Neural cell (in vitro differentiated cells): ENCODE data around the gene GLTPD2. TPM values are rescaled to one million over a fixed set of nuclear protein-coding genes. Genes with fewer than 3 reads are reported as not detected.
A peak's percentile ranks its signal among the peaks of the same experiment; 100 is the strongest.

ENCODE experiments used
- H2AFZ ChIP-seq: fragments of 200-600, 300-800 bp; sonication (generic), shearing (Covaris generic); 2 replicates; pipeline ENCODE4 v1.6.0; 2014; ENCODE audit warnings: low read depth, mild to moderate bottlenecking, antibody characterized with exemption, low read length, moderate library complexity
- H3F3A ChIP-seq: fragments of 200-600 bp; shearing (Covaris generic); 2 replicates; pipeline ENCODE4 v1.6.1; 2016; ENCODE audit warnings: mild to moderate bottlenecking, moderate library complexity, mixed read lengths, antibody characterized with exemption, low read length; ENCODE audit not compliant: insufficient read depth, poor library complexity, severe bottlenecking
- H3K27ac ChIP-seq: fragments of 200-600, 300-800 bp; sonication (generic), shearing (Covaris generic); 2 replicates; pipeline ENCODE4 v1.5.1; 2014; ENCODE audit warnings: mild to moderate bottlenecking, low read length, moderate library complexity
- H3K27me3 ChIP-seq: fragments of 300-800, 200-600 bp; sonication (generic), shearing (Covaris generic); 2 replicates; pipeline ENCODE4 v1.6.0; 2014; ENCODE audit warnings: mild to moderate bottlenecking, low read depth, low read length, moderate library complexity; ENCODE audit not compliant: insufficient read depth
- H3K36me3 ChIP-seq: fragments of 300-800, 200-600 bp; sonication (generic), shearing (Covaris generic); 2 replicates; pipeline ENCODE4 v1.5.1; 2014; ENCODE audit warnings: mild to moderate bottlenecking, antibody characterized with exemption, low read length, moderate library complexity; ENCODE audit not compliant: insufficient read depth
- H3K4me2 ChIP-seq: fragments of 300-800, 200-600 bp; sonication (generic), shearing (Covaris generic); 2 replicates; pipeline ENCODE4 v1.6.0; 2014; ENCODE audit warnings: mild to moderate bottlenecking, low read length
- H3K4me3 ChIP-seq: fragments of 300-800, 200-600 bp; sonication (generic), shearing (Covaris generic); 2 replicates; pipeline ENCODE4 v1.5.1; 2014; ENCODE audit warnings: mild to moderate bottlenecking, low read length, moderate library complexity
- H3K79me2 ChIP-seq: fragments of 200-600 bp; shearing (Covaris generic); replicated peaks from 2 replicates; pipeline ENCODE4 v1.6.0; 2014; ENCODE audit warnings: mild to moderate bottlenecking, low read length, moderate library complexity; ENCODE audit not compliant: insufficient read depth
- H3K9ac ChIP-seq: fragments of 300-800, 200-600 bp; sonication (generic), shearing (Covaris generic); 2 replicates; pipeline ENCODE4 v1.6.1; 2016; ENCODE audit warnings: mild to moderate bottlenecking, low read length, mixed read lengths
- H3K9me2 ChIP-seq: fragments of 200-600 bp; shearing (Covaris generic); 2 replicates; pipeline ENCODE4 v1.6.1; 2016; ENCODE audit warnings: mild to moderate bottlenecking, low read length, mixed read lengths; ENCODE audit not compliant: insufficient read depth
- H3K9me3 ChIP-seq: fragments of 200-600, 300-800 bp; sonication (generic), shearing (Covaris generic); 2 replicates; pipeline ENCODE4 v1.6.1; 2016; ENCODE audit warnings: mild to moderate bottlenecking, mixed run types, low read length, moderate library complexity, mixed read lengths
- H4K20me1 ChIP-seq: fragments of 200-600 bp; shearing (Covaris generic); 2 replicates; pipeline ENCODE4 v1.6.1; 2016; ENCODE audit warnings: mild to moderate bottlenecking, mixed run types; ENCODE audit not compliant: insufficient read depth
- EP300 ChIP-seq: fragments of 450-650 bp; conservative IDR thresholded peaks from 2 replicates; pipeline ENCODE4 v1.6.1; 2014; ENCODE audit warnings: antibody characterized with exemption, mild to moderate bottlenecking, moderate library complexity; ENCODE audit not compliant: poor library complexity, severe bottlenecking
- EZH2 ChIP-seq: fragments of 200-600, 300-800 bp; shearing (Covaris generic), sonication (generic); IDR thresholded peaks from 2 replicates; pipeline ENCODE4 v1.6.1; 2014; ENCODE audit warnings: antibody characterized with exemption, low read length, borderline replicate concordance, mild to moderate bottlenecking; ENCODE audit not compliant: insufficient read depth, poor library complexity, severe bottlenecking
- MXI1 ChIP-seq: fragments of 450-650 bp; conservative IDR thresholded peaks from 2 replicates; pipeline ENCODE4 v1.6.1; 2014; ENCODE audit warnings: antibody characterized with exemption, mild to moderate bottlenecking; ENCODE audit not compliant: poor library complexity, severe bottlenecking
- POLR2AphosphoS5 ChIP-seq: IDR thresholded peaks from 2 replicates; pipeline ENCODE4 v1.6.1; 2012
- RAD21 ChIP-seq: fragments of 450-650 bp; conservative IDR thresholded peaks from 2 replicates; pipeline ENCODE4 v1.6.1; 2014; ENCODE audit warnings: antibody characterized with exemption, mild to moderate bottlenecking, moderate library complexity
- SMC3 ChIP-seq: fragments of 450-650 bp; conservative IDR thresholded peaks from 2 replicates; pipeline ENCODE4 v1.6.1; 2014; ENCODE audit warnings: antibody characterized with exemption, mild to moderate bottlenecking, moderate library complexity; ENCODE audit not compliant: poor library complexity
- TAF1 ChIP-seq: IDR thresholded peaks from 2 replicates; pipeline ENCODE4 v1.6.1; 2012; ENCODE audit warnings: low read depth
- polyA minus RNA-seq: library from RNA; depleted of rRNA, polyadenylated mRNA; stranded (reverse); fragments of >200 nt; gene quantifications from 2 replicates; pipeline ENCODE4 v1.2.3, GENCODE V29; 2014
- polyA plus RNA-seq: library from polyadenylated mRNA; depleted of rRNA; stranded (reverse); fragments of >200 nt; gene quantifications from 2 replicates; pipeline ENCODE4 v1.2.3, GENCODE V29; 2014
- TF ChIP-seq, protein P1 (sequence below): fragments of 450-650 bp; IDR thresholded peaks from 2 replicates; pipeline ENCODE4 v1.5.1; 2014; ENCODE audit warnings: antibody characterized with exemption, mild to moderate bottlenecking, moderate library complexity; ENCODE audit not compliant: poor library complexity, severe bottlenecking
- TF ChIP-seq, protein P2 (sequence below): IDR thresholded peaks from 2 replicates; pipeline ENCODE4 v1.6.1; 2012; ENCODE audit warnings: borderline replicate concordance

Gene GLTPD2
- polyA plus RNA-seq (2.6 TPM in 1 of 2 replicates, not detected in the other), polyA minus RNA-seq (not detected in 2 replicates)

DNA sequence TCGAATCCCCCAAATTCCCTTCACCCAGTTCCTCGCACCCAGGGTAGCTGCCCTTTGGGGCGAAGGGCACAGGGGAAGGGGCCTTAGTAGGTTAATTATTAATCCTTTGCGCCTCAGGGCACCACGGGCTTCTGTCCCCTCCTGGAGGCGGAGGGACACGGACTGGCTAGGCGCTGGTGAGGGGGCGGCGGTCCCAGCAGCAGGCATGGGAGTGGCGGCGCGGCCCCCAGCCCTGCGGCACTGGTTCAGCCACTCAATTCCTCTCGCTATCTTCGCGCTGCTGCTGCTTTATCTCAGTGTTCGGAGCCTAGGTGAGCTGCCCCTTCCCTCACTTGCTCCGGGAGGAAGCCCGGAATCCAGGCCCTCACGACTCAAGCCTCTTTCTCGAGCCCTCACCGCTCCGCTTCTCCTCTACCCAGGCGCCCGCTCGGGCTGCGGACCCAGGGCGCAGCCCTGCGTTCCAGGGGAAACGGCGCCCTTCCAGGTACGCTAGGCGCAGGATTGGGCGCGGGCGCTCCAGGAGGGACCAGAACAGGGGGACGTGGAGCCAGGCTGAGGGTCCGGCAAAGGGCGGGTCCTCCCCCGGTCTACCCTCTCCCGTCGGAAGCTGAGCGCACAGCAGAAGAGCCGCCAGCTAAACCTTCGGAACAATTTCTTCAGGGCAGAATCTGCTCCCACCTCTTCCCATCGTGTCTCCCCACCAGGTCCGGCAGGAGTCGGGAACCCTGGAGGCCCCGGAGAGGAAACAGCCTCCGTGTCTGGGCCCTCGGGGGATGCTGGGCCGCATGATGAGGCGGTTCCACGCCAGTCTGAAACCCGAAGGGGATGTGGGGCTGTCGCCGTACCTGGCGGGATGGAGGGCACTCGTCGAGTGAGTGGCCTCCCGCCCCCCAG, at the start of gene GLTPD2:
TSS of gene GLTPD2 (plus strand) at position 158 of the 894 bp plus-strand sequence. CDS start at position 206, 48 bp downstream.
- H3K79me2 ChIP-seq, result no peaks in the 10 kb centered on the region
- H2AFZ ChIP-seq, result peak within 1 kb of the TSS; percentile 11
- H3K9ac ChIP-seq, result peak within 1 kb of the TSS; percentile 88
- peak within 1 kb of the TSS; percentile 88 for H3K27ac ChIP-seq
- TF ChIP-seq RAD21, result no peak
- peak; percentile 19 for TF ChIP-seq POLR2AphosphoS5
- no peaks in the 10 kb centered on the region for H3K9me3 ChIP-seq
- no peaks in the 10 kb centered on the region for H3K36me3 ChIP-seq
- peak within 1 kb of the TSS; percentile 78 for H3K4me2 ChIP-seq
- H3K4me3 ChIP-seq, result peak within 1 kb of the TSS; percentile 79
- no peaks in the 10 kb centered on the region for H4K20me1 ChIP-seq
- H3K27me3 ChIP-seq, result no peaks in the 10 kb centered on the region
- H3F3A ChIP-seq, result peaks cover 9% of the 10 kb centered on the region
- no peaks in the 10 kb centered on the region for H3K9me2 ChIP-seq

DNA sequence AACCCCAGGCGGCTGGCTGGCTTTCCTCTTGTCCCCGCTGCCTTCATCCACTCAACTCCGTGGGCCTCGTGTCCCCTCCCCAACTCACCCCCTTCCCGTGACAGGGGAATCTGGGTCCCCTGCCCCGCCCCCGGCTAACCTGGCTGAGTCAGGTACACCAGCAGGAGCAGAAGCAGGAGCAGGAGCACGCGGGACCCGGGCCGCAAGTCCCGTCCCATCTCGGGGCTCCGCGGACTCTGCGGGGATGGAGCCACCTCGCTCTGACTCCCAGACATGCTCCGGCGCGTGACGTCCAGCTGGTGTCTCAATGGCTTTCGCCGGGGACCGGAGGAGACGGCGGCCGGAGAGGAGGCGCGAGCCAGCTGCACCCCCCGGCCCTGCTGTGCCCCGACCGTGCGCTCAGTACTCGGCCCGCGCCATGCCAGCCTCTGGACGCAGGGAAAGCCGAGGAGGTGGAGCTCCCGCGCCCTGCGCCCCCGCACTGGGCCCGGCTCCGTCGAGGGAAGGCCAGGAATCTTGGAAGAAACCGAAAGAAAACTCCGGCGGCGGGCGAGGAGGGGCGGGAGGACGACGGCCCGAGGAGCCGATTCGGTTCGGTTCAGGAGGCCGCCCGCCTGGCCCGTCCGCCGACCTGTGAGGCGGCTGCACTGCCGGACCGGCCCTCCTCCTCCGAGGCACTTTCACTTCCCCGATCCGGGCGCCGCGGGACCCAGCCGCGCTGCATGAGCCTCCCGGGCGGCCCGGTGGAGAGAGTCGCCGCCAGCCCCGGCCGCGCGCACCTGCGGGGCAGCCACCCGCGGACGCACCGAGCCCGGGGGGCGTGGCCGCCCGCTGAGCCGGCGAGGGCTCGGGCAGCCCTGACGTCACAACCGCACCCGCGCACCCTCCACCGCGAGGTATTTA, 49.4 kb upstream of the GLTPD2 start, which contains the start of the genes CXCL16 and ZMYND15:
TSS of gene CXCL16 (minus strand) at position 807 of the 903 bp plus-strand sequence. CDS start at position 218, 589 bp downstream.
TSS of gene ZMYND15 (plus strand) at position 712 of the 903 bp plus-strand sequence. CDS start 716 bp downstream, outside the sequence.
- H3K79me2 ChIP-seq, result no peaks in the 10 kb centered on the region
- H2AFZ ChIP-seq, result no peak within 1 kb of the TSS
- H4K20me1 ChIP-seq, result no peaks in the 10 kb centered on the region
- peaks cover 65% of the 10 kb centered on the region for H3K27me3 ChIP-seq
- no peaks in the 10 kb centered on the region for H3K9me2 ChIP-seq
- H3K4me2 ChIP-seq, result no peak within 1 kb of the TSS
- peak within 1 kb of the TSS; percentile 60 for H3K4me3 ChIP-seq
- no peak within 1 kb of the TSS for H3K27ac ChIP-seq
- H3K9ac ChIP-seq, result peak within 1 kb of the TSS; percentile 16
- no peaks in the 10 kb centered on the region for H3F3A ChIP-seq
- no peaks in the 10 kb centered on the region for H3K36me3 ChIP-seq
- TF ChIP-seq EP300 (no peak), SMC3 (no peak), MXI1 (no peak), TAF1 (no peak), EZH2 (peak; percentile 66), RAD21 (no peak)
- TF ChIP-seq, protein P1, sequence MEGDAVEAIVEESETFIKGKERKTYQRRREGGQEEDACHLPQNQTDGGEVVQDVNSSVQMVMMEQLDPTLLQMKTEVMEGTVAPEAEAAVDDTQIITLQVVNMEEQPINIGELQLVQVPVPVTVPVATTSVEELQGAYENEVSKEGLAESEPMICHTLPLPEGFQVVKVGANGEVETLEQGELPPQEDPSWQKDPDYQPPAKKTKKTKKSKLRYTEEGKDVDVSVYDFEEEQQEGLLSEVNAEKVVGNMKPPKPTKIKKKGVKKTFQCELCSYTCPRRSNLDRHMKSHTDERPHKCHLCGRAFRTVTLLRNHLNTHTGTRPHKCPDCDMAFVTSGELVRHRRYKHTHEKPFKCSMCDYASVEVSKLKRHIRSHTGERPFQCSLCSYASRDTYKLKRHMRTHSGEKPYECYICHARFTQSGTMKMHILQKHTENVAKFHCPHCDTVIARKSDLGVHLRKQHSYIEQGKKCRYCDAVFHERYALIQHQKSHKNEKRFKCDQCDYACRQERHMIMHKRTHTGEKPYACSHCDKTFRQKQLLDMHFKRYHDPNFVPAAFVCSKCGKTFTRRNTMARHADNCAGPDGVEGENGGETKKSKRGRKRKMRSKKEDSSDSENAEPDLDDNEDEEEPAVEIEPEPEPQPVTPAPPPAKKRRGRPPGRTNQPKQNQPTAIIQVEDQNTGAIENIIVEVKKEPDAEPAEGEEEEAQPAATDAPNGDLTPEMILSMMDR, result no peak
- no peaks in the 10 kb centered on the region for H3K9me3 ChIP-seq

DNA sequence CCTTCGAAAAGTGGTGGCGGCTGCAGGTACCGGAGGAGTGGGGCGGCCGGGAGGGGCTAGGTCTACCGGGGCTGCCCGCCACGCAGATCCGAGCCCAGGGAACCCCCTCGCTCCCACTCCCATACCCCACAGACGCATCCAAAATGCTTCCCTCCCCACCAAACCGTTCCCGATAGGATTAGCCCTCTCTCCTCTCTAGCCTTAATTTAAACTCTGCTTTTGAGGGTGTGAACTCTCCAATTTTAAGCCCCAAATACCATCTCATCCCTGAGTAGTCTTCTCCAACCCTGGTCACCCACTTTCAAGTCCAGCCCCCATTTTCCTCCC, 48.8 kb upstream of the GLTPD2 start:
- Histone ChIP-seq H3K4me3 (no peak overlapping the region), H3K36me3 (no peaks in the 10 kb centered on the region), H3K4me2 (no peak overlapping the region), H3K9ac (no peak overlapping the region), H3F3A (no peaks in the 10 kb centered on the region), H4K20me1 (no peaks in the 10 kb centered on the region), H3K9me3 (no peaks in the 10 kb centered on the region), H3K79me2 (no peaks in the 10 kb centered on the region), H2AFZ (no peak overlapping the region), H3K27me3 (peaks cover 71% of the 10 kb centered on the region), H3K27ac (no peak overlapping the region), H3K9me2 (no peaks in the 10 kb centered on the region)
- no peak for TF ChIP-seq SMC3
- TF ChIP-seq RAD21, result no peak
- no peak for TF ChIP-seq MXI1
- no peak for TF ChIP-seq EP300
- TF ChIP-seq, protein P2, sequence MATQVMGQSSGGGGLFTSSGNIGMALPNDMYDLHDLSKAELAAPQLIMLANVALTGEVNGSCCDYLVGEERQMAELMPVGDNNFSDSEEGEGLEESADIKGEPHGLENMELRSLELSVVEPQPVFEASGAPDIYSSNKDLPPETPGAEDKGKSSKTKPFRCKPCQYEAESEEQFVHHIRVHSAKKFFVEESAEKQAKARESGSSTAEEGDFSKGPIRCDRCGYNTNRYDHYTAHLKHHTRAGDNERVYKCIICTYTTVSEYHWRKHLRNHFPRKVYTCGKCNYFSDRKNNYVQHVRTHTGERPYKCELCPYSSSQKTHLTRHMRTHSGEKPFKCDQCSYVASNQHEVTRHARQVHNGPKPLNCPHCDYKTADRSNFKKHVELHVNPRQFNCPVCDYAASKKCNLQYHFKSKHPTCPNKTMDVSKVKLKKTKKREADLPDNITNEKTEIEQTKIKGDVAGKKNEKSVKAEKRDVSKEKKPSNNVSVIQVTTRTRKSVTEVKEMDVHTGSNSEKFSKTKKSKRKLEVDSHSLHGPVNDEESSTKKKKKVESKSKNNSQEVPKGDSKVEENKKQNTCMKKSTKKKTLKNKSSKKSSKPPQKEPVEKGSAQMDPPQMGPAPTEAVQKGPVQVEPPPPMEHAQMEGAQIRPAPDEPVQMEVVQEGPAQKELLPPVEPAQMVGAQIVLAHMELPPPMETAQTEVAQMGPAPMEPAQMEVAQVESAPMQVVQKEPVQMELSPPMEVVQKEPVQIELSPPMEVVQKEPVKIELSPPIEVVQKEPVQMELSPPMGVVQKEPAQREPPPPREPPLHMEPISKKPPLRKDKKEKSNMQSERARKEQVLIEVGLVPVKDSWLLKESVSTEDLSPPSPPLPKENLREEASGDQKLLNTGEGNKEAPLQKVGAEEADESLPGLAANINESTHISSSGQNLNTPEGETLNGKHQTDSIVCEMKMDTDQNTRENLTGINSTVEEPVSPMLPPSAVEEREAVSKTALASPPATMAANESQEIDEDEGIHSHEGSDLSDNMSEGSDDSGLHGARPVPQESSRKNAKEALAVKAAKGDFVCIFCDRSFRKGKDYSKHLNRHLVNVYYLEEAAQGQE, result no peak
- no peak for TF ChIP-seq TAF1
- no peak for TF ChIP-seq EZH2
